Activated CD4-positive, CD25-positive, alpha-beta regulatory T cell treated with anti-CD3 and anti-CD28 coated beads, Interleukin-2, amount 50 U/mL, for 16 hours (primary cell): ENCODE data around the gene EMX1.
"Not testable (repeated sequence)": the region's sequence is repeated elsewhere in the genome, so short reads cannot be mapped to it uniquely, and the experiment has no call there.

Experiments used
- DNase-seq: peaks from one replicate; pipeline ENCODE4 v3.0.0-alpha.2; 2020; ENCODE audit warnings: low read depth, low spot score

Gene EMX1

GRCh38 chr2:72900191-72900825, 17.0 kb upstream of the EMX1 start:
- DNase-seq: no peak

- DNase-seq: no peak
These were observed 15.9 kb upstream of the EMX1 start for GRCh38 chr2:72901426-72901825.

- not testable (repeated sequence) for DNase-seq
These were observed 9.9 kb upstream of the EMX1 start for GRCh38 chr2:72907369-72907768.

- no peak for DNase-seq
These were observed 8.6 kb upstream of the EMX1 start for GRCh38 chr2:72908741-72909140.

- no peak for DNase-seq
These were observed 6.1 kb upstream of the EMX1 start for GRCh38 chr2:72911256-72911655.

GRCh38 chr2:72913486-72914205, 3.7 kb upstream of the EMX1 start:
- DNase-seq: no peak

- no peak for DNase-seq
These were observed 3.1 kb upstream of the EMX1 start for GRCh38 chr2:72914206-72914559.

GRCh38 chr2:72914589-72915319, 2.6 kb upstream of the EMX1 start:
- DNase-seq: no peak

- no peak for DNase-seq
These were observed 1.9 kb upstream of the EMX1 start for GRCh38 chr2:72915320-72915906.

GRCh38 chr2:72915907-72916742, 1.2 kb upstream of the EMX1 start:
- DNase-seq: no peak

GRCh38 chr2:72916743-72917137, 579 bp upstream of the EMX1 start:
- DNase-seq: no peak

GRCh38 chr2:72917877-72918553, 696 bp downstream of the EMX1 start:
- DNase-seq: no peak

GRCh38 chr2:72919414-72920317, 2.3 kb downstream of the EMX1 start:
- no peak for DNase-seq

GRCh38 chr2:72920318-72921087, 3.2 kb downstream of the EMX1 start:
- no peak for DNase-seq

GRCh38 chr2:72921088-72921851, 4.0 kb downstream of the EMX1 start:
- no peak for DNase-seq

- DNase-seq: no peak
These were observed 4.5 kb downstream of the EMX1 start for GRCh38 chr2:72921853-72922252.

GRCh38 chr2:72923833-72924352, 6.6 kb downstream of the EMX1 start:
- no peak for DNase-seq
